Stimulated activated CD4-positive, alpha-beta T cell treated with anti-CD3 and anti-CD28 coated beads, Interleukin-4, amount 100 ng/mL, for 24 hours (primary cell): Measurements from ENCODE around the gene BCAR1.
"Not testable (repeated sequence)": the region's sequence is repeated elsewhere in the genome, so short reads cannot be mapped to it uniquely, and the experiment has no call there.

ENCODE experiments used
- DNase-seq: peaks from one replicate; pipeline ENCODE4 v3.0.0-alpha.2; 2020

Gene BCAR1

DNA sequence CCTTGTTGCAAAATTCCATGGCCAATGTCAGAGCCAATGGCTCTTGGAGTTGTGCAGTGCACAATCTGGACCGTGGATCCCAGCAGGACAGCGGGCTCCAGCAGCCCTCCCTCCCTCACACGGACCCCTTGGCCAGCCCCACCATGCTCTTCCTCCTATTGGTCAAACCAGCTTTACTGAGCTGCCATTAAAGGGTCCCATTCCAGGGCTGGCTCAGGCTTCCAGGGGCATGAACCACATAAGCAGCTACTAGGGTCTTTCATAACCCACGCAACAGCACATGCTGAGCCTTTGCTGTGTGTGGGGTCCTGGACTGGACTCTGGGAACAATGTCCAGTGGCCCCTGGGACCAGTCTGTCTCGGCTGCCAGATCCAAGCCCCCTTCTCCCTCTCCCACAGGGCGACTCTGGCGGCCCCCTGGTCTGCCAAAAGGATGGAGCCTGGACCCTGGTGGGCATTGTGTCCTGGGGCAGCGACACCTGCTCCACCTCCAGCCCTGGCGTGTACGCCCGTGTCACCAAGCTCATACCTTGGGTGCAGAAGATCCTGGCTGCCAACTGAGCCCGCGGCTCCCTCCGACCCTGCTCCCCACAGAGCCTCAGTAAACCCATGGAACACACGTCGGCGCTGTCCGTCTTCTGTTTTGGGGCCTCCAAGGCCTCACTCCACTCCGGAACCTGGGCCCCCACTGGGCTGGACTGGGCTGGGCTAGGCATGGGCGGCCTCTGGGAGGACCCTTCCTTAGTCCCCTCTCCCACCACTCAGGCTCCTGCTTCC, 26.9 kb downstream of the BCAR1 start:
- DNase-seq: no peak

DNA sequence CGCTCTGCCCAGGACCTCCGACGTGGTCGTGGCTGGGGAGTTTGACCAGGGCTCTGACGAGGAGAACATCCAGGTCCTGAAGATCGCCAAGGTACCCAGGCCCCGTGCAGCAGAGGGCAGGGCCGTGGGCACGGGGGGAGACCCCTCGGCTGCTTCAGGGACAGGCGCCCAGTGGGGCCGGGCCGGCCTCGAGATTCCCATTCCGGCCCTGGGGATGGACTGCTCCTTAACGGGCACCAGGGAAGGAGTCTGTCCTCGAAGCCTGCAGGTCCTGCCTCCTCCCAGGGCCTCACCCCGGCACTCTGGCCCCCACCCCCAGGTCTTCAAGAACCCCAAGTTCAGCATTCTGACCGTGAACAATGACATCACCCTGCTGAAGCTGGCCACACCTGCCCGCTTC, 28.3 kb downstream of the BCAR1 start:
- not testable (repeated sequence) for DNase-seq

DNA sequence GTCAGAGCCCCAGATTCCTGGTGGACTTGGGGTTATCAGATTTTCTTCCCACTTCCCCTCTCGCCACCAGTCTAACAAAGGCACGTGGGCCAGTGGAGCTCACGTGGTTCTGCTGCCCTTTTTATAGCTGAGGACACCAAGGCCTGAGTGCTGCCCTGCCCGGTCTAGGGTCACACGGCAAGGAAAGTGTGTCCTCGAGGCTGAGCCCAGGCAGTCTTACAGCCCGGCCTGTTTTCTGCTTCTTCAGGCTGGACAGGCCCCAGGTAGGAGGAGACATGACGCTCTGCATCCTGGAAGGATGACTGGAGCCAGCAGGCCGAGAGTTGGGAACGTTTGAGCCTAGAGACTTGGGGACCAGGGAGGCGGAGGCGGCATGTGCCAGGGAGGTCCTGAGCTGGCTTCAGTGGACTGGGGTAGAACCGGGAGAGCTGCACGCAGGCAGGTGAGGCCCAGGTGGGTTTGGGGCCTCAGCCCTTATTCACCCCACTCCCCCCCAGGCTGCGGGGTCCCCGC, 29.1 kb downstream of the BCAR1 start:
- no peak for DNase-seq

DNA sequence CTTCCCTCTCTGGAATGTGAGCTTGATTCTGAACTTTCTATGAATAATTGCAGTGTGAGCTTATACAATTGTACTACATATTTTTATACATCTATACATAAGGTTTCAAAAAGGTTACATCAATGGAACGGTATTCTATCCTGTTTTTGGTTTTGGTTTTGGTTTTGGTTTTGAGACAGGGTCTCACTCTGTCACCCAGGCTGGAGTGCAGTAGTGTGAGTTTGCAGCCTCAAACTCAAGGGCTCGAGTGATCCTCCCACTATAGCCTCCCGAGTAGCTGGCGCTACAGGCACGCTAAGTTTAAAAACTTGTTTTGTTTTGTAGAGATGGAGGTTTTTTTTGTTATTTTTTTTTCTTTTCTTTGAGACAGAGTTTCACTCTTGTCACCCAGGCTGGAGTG, 31.6 kb downstream of the BCAR1 start:
- DNase-seq: no peak

DNA sequence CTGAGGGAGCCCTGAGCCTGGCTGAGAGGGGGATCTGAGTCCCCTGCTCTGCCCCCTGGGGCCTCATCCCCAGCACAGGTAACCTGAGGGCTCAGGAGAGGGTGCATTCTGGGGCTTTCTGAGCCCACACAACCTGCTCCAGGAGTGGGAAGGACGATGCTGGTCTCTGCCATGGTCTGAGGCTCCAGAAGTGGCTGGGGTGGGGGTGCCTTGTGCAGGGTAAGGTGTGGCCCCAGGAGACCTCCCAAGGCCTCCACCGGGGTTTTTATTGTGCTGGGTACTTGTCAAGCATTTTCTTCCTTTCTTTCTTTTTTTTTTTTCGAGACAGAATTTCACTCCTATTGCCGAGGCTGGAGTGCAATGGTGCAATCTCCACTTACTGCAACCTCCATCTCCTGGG, 32.3 kb downstream of the BCAR1 start:
- no peak for DNase-seq

DNA sequence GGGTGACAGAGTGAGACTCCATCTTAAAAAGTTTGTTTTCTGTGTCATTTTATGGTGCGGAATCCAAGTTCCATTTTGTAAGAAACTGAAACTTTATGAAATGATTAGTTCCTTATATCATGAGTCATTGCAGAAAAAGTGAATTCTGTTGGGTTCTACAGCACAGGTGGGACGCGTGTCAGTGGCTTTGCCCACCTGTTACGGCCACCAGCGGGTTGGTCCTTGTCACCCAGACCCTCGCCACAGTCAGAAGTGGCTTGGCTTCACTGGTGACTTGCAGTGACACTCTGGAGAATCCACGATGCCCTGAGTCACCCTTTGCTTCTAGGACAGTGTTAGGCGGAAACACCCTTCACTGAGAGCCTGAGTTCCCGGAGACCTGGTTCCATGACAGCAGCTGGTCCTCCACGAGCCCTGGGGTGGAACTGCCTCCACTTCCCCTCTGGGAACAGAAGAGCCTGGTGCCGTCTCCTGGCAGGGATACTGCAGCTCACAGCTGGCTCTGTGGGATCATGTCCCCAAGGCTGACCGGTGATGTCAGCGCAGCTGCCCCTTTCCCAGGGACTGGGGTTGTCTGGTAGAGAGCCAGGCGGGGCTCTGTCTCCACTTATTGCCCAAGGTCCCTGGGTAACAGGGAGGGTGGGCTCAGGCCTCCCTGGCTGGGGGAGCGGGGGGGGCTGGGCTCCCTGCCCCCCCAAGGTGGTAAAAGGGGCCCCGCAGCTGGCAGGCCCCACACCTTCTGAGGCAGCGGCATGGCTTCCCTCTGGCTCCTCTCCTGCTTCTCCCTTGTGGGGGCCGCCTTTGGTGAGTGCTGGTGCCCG, 33.0 kb downstream of the BCAR1 start, which contains the start of gene CTRB1:
CTRB1 (plus strand) TSS at position 733 of the 821 bp plus-strand sequence; CDS start at position 753, 20 bp downstream.
- no peak for DNase-seq

DNA sequence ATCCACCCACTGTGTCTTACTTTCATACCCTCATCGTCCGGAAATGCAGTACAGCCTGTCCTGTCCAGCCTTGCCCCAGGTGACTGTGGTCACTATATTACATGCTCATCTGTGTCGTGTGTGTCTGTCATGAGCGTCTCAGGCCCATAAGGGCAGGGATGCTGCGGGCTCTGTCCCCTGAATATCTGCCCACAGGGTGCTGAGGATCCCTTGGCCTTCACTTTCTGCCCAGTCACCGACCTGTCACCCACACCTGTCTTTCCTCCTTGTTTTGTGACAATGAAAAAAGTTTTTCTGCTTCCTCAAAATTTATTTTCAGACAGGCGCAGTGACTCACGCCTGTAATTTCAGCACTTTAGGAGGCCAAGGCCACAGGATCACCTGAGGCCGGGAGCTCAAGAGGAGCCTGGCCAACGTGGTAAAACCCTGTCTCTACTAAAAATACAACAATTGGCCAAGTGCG, 34.0 kb downstream of the BCAR1 start:
- no peak for DNase-seq

DNA sequence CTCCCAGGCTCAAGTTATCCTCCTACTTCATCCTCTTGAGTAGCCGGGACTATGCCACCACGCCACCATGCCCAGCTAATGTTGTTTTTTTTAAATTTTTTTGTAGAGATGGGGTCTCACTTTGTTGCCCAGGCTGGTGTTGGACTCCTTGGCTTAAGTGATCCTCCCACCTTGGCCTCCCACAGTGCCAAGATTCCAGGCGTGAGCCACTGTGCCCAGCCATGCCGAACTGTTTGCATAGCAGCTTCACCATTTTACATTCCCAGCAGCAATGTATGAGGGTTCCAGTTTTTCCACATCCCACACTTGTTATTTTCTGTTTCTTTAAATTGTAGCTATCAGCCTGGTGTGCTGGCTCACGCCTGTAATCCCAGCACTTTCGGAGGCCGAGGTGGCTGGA, 34.8 kb downstream of the BCAR1 start:
- no peak for DNase-seq

DNA sequence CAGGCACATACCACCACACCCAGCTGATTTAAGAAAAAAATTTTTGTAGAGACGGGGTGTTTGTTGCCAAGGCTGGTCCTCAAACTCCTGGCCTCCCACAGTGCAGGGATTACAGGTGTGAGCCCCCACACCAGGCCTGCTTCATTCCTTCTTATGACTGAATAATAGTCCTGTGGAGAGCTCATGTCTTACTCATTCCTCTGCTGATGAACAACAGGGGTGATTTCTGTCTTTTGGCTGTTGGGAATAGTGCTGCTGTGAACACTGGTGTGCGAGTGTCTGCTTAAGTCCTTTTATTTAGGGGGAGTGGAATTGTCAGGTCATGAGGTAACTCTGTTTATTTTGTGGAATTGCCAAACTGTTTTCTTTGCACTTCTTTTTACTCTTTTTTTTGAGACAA, 35.3 kb downstream of the BCAR1 start:
- no peak for DNase-seq

DNA sequence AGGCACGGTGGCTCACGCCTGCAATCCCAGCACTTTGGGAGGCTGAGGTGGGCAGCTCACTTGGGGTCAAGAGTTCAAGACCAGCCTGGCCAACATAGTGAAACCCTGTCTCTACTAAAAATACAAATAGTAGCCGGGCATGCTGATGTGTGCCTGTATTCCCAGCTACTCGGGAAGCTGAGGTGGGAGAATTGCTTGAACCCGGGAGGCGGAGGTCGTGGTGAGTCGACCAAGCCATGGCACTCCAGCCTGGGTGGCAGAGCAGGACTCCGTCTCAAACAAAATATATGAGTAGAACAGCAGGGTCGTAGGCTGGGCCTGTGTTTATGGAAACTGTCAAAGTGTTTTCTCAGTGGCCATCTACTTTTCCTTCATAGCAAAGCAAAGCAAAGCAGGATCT, 40.1 kb downstream of the BCAR1 start:
- DNase-seq: not testable (repeated sequence)

DNA sequence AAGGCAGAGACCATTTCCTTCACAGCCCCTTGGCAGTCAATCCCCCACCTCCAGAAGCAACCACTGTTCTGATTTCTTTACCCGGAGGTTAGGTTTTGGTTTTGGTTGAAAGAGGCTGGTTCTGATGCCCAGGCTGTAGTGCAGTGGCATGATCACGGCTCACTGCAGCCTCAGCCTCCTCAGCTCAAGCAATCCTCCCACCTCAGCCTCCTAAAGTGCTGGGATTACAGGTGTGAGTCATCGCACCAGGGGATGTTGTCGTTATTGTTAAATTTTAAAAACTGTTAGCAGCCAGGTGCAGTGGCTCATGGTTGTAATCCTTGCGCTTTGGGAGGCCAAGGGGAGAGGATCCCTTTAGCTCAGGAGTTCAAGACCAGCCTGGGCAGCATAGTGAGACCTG, 41.5 kb downstream of the BCAR1 start:
- DNase-seq: no peak

DNA sequence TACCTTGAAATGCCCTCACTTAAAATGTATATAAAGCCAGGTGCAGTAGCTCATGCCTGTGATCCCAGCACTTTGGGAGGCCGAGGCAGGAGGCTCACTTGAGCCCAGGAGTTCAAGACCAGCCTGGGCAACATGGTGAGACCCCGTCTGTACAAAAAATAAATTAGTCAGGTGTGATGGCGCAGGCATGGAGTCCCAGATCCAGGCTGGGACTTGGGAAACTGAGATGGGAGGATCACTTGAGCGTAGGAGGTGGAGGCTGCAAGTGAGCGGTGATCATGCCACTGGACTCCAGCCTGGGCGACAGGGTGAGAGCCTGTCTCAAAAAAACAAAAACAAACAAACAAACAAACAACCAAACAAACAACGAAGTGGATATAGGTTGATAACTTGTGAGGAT, 41.9 kb downstream of the BCAR1 start:
- not testable (repeated sequence) for DNase-seq

DNA sequence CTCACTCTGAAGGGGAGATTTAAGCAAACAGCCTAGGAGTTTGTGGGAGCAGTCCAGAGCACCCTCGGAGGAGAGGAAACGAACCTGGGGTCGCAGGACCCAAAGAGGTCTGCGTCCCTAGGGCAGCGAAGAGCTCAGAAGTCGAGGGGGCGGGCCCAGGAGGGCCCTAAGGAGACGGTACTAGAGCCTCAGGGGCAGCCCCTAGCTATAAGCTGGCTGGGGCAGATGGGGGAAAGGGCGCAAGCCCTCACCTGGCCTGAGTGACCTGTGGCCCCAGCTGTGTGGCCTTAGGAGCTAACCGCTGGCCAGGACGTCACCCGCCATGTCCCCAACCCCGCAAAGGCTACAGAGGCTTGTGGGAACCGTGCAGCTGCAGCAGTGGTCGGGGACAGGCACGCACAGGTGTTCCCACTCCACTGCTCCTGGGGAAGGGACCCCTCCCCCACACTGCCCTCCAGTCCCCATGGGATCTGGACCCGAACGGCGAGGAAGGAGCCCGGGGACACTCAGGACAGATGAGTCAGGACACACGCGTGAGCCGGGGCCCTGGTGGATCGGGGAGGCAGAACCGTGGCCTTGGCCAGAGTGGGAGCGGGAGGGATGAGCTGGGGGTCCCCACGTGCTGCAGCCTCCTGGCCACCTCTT, 42.4 kb downstream of the BCAR1 start:
- DNase-seq: no peak

DNA sequence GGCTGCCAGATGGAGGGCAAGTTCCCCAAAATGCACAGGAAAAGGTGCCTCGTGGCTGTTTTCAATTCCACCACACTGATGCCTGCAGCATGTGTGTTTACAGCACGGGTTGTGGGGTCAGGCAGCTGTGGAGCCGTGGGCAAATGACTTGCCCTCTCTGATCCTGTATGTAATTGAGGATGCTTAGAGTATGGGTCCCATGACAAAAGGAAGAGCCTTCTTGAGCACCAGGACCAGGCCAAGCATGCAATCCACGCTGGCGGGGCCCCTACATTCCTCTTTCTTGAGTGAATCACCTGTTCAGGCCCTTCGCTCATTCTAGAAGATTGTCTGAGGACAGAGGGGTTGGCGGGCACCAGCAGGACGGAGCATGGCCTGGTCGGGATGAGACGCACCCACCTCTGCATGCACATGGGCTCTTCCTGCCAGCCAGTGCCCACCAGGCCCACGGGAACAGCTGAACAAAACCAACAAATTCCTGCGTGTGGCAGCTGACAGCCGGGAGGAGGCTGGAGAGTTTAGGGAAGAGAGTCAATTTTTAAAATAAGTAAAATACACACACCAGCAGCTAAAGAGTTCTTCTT, 43.1 kb downstream of the BCAR1 start:
- no peak for DNase-seq

DNA sequence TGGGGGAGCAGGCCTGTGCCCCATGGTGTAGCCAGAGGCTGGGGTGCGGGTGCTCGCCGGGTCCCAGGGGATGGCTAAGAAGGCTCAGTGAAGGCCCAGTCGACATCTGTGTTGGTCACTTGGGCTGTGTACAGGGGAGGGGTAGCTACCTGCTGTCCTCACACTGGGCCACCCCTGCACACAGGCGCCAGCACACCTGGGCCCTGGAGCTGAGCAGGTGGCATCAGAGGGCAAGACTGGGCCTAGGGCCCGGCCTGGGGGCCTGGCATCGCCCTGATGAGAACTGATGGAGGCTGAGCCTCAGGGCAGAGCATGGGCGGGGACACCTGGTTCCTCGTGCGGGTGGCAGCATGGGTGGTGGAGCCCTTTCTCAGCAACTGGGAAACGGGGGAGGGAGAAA, 43.6 kb downstream of the BCAR1 start:
- no peak for DNase-seq

DNA sequence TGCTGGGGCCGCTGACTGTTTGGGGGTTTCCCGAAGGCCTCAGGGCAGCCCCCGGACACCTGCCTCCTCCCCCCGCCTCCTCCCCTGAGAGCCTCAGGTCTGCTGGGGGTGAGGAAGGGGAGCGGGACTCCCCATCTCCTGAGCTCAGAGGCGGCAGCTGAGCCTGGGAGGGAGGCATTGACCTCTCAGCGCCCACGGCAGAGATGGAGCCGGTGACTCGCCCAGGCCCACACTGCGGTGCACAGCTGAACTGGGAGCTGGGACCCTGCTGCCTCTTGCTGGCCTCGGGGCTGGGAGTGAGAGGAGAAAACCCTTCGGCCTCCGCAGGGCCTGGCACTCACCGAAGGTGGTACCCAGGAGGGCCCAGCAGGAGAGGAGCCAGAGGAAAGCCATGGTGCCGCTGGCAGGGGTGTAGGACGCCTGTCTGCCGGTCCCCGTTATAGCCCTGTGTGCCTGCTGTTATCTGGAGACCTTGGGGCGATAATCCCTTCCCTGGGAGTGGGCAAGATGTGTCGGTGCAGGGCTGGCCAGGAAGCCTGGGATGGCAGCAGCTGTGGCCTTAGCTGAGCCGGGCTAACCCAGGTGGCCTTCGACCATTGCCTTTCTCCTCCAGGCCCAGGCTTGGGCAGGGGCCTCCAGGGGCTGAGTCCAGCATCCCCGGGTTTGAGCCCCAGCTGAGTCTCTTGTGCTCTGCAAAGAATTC, 44.5 kb downstream of the BCAR1 start, which contains the start of gene CTRB2:
CTRB2 (minus strand) TSS at position 413 of the 703 bp plus-strand sequence; CDS start at position 393, 20 bp downstream.
- DNase-seq: no peak

DNA sequence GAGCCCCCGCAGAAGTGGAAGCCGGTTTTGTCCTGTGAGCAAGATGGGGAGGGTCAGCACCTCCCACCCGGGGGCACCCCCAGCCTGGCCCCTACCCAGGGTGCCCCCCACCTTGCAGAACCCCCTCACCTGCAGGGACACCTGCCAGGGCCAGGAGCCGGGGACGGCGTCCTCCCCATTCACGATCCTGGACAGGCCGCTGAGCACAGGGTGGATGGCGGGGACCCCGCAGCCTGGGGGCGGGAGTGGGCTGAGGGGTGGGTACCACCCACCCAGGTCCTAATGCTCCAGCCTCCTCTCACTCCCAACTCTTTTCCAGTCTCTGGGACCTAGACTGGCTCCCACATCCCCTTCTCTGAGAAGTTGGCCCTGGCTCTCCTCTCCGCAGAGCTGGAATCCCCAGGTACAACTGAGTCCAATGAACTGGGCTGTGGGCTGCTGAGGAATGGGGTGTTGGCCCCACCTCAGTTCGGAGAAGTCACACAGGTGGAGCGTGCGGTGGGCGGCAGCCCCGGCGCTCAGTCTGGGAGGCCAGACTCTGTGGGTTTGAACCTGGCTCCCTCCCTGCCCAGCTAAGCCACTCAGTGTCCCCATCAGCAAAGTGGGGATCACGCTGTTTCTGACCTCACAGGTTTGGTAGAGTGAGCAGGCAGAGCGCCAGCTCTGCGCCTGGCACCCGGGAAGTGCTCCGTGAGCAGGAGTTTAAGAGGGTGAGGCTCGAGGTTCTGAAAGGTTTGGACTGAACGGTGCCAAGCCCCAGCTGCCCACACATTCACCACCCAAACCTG, 45.3 kb downstream of the BCAR1 start:
- not testable (repeated sequence) for DNase-seq

DNA sequence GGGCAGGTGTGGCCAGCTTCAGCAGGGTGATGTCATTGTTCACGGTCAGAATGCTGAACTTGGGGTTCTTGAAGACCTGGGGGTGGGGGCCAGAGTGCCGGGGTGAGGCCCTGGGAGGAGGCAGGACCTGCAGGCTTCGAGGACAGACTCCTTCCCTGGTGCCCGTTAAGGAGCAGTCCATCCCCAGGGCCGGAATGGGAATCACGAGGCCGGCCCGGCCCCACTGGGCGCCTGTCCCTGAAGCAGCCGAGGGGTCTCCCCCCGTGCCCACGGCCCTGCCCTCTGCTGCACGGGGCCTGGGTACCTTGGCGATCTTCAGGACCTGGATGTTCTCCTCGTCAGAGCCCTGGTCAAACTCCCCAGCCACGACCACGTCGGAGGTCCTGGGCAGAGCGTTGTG, 46.0 kb downstream of the BCAR1 start:
- not testable (repeated sequence) for DNase-seq

DNA sequence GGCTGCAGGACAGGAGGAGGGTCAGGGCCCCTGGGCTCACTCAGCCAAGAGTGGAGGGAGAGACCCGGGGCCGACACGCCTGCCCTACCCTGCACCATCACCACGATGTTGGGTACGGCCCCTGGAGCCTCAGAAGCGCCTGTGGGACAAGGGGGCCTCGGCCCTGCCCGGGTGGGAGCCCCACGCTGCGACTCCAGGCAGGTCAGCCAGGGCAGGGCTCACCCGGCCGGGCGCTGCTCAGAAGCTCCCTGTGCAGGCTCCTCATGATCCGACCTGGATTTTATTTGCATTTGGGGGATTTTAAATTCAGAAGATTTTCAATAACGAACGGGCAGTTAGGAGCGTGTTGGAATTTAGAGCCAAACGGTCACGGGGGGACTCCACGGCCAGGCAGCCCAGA, 46.5 kb downstream of the BCAR1 start:
- not testable (repeated sequence) for DNase-seq

DNA sequence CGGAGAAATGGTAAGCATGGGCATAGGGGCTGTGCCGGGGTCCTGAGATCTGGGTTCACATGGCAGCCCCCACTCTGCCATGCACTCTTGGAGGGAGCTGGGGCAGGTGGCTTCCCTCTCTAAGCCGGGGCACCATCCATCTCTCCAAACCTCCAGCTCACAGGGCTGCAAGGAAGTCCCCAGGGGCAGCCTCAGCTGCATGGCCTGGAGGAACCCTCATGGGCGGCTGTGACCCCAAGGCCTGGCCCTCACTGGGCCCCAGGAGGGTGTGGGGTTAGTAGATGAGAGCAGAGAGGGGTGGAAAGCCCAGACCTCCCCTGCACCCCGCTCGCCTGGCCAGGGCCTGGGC, 47.0 kb downstream of the BCAR1 start:
- DNase-seq: no peak

DNA sequence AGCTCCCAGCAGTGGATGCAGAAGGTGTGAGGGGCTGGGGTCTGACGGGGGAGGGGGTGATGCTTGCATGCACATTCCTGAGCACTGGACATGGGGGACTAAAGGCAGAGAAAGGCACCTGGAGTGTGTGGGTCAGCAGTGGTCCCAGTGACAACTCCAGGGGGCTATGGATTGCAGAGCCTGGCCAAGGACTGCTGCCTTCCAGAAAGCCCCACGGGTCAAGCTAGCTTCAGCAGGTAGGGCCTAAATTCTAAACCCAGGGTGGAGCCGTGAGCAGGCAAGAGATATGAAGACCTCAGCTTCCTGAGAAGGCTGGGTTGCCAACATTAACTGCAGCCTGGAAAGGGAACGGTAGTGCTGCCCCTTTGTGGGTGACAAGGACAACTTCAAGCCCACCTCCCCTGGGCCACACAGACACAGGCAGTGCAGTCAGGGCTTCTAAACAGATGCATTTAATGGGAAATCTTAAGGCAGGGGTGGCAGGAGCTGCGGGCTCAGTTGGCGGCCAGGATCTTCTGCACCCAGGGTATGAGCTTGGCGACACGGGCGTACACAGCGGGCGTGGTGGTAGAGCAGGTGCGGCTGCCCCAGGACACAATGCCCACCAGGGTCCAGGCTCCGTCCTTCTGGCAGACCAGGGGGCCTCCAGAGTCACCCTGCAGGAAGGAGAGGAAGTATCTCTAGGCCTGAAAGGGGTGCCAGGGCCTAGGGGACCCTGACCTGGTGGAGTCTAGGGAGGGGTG, 47.6 kb downstream of the BCAR1 start:
- no peak for DNase-seq
